GM23248 (cell line): ENCODE data around the gene IFI16. TPM values are rescaled to one million over a fixed set of nuclear protein-coding genes. Genes with fewer than 3 reads are reported as not detected.
A peak's percentile ranks its signal among the peaks of the same experiment; 100 is the strongest.

Experiments
- DNase-seq: peaks from one replicate; pipeline ENCODE4 v3.0.0-alpha.2; 2015
- H2AFZ ChIP-seq: fragments of 200-600 bp; sonication (generic); 2 replicates; pipeline ENCODE4 v1.6.1; 2016; ENCODE audit warnings: antibody characterized with exemption
- H3F3A ChIP-seq: fragments of 200-600 bp; sonication (generic); 2 replicates; pipeline ENCODE4 v1.6.1; 2016; ENCODE audit warnings: mild to moderate bottlenecking, antibody characterized with exemption, mixed run types; ENCODE audit not compliant: insufficient read depth
- H3K27ac ChIP-seq: fragments of 200-600 bp; sonication (generic); 2 replicates; pipeline ENCODE4 v1.5.1; 2016; ENCODE audit warnings: mild to moderate bottlenecking
- H3K27me3 ChIP-seq: fragments of 200-600 bp; sonication (generic); replicated peaks from 2 replicates; pipeline ENCODE4 v1.6.1; 2016; ENCODE audit warnings: mild to moderate bottlenecking; ENCODE audit not compliant: insufficient read depth
- H3K36me3 ChIP-seq: fragments of 200-600 bp; sonication (generic); 2 replicates; pipeline ENCODE4 v1.6.1; 2016; ENCODE audit warnings: low read depth, mild to moderate bottlenecking
- H3K4me1 ChIP-seq: fragments of 200-600 bp; sonication (generic); 2 replicates; pipeline ENCODE4 v1.6.1; 2016; ENCODE audit warnings: mild to moderate bottlenecking; ENCODE audit not compliant: insufficient read depth
- H3K4me2 ChIP-seq: fragments of 200-600 bp; sonication (generic); one replicate; pipeline ENCODE4 v1.6.1; 2016; ENCODE audit warnings: mild to moderate bottlenecking; ENCODE audit not compliant: unreplicated experiment
- H3K4me3 ChIP-seq: fragments of 200-600 bp; sonication (generic); 2 replicates; pipeline ENCODE4 v1.5.1; 2016; ENCODE audit warnings: mild to moderate bottlenecking
- H3K79me2 ChIP-seq: fragments of 200-600 bp; sonication (generic); 2 replicates; pipeline ENCODE4 v1.6.1; 2016; ENCODE audit warnings: mild to moderate bottlenecking; ENCODE audit not compliant: insufficient read depth
- H3K9ac ChIP-seq: fragments of 200-600 bp; sonication (generic); 2 replicates; pipeline ENCODE4 v1.6.1; 2016; ENCODE audit warnings: mild to moderate bottlenecking
- H3K9me2 ChIP-seq: fragments of 200-600 bp; sonication (generic); 2 replicates; pipeline ENCODE4 v1.6.1; 2016; ENCODE audit warnings: mixed run types, mild to moderate bottlenecking, moderate library complexity; ENCODE audit not compliant: insufficient read depth
- H3K9me3 ChIP-seq: fragments of 200-600 bp; sonication (generic); one replicate; pipeline ENCODE4 v1.6.1; 2017; ENCODE audit warnings: low read depth
- H4K20me1 ChIP-seq: fragments of 200-600 bp; sonication (generic); 2 replicates; pipeline ENCODE4 v1.6.0; 2016; ENCODE audit not compliant: insufficient read depth
- EZH2 ChIP-seq: fragments of 200-600 bp; sonication (generic); IDR thresholded peaks from 2 replicates; pipeline ENCODE4 v1.6.1; 2018; ENCODE audit warnings: antibody characterized with exemption, mild to moderate bottlenecking; ENCODE audit not compliant: insufficient read depth, poor library complexity, severe bottlenecking
- EZH2phosphoT487 ChIP-seq: fragments of 200-600 bp; sonication (generic); IDR thresholded peaks from 2 replicates; pipeline ENCODE4 v1.6.1; 2018; ENCODE audit warnings: antibody characterized with exemption, moderate library complexity, mild to moderate bottlenecking, low read depth; ENCODE audit not compliant: insufficient read depth
- WGBS, 2 experiments: methylation state at CpG; one replicate each; pipeline ENCODE4 v1.1.6; 2015 to 2017; ENCODE audit warnings: low lambda C conversion rate in 2 of 2, low coverage in 1 of 2; ENCODE audit errors: missing lambda C conversion rate in 2 of 2; 5-methylcytosine and 5-hydroxymethylcytosine counted together
- in situ Hi-C: fragments of 300-500 bp; cut with MboI; formaldehyde crosslinking; loops from 2 replicates; pipeline ENCODE4 v1.15.0; 2020
- polyA plus RNA-seq: library from polyadenylated mRNA; unstranded; fragments of >200 nt; fragmentation: Nextera tagmentation; extraction: Ambion mirVana; gene quantifications from 2 replicates; pipeline ENCODE4 v1.2.1, GENCODE V29; 2016
- total RNA-seq: library from RNA; depleted of rRNA; stranded (reverse); fragments of >200 nt; shearing (Covaris generic); gene quantifications from 2 replicates; pipeline ENCODE4 v1.2.3, GENCODE V29; 2014

IFI16 gene
- total and polyA plus RNA-seq, 2 experiments from 2014 or later, result 36.4 to 88.9 TPM

GRCh38 chr1:159091180-159091560, 81.5 kb downstream of the IFI16 start:
- H3K9me3 ChIP-seq, result no peaks in the 10 kb centered on the region
- H3F3A ChIP-seq, result peaks cover 47% of the 10 kb centered on the region
- H3K4me1 ChIP-seq, result peaks cover 55% of the 10 kb centered on the region
- in situ Hi-C loops, result no loop called here
- H4K20me1 ChIP-seq, result no peaks in the 10 kb centered on the region
- TF ChIP-seq EZH2, result no peak
- no peak for TF ChIP-seq EZH2phosphoT487
- H3K79me2 ChIP-seq, result no peaks in the 10 kb centered on the region
- no peaks in the 10 kb centered on the region for H3K27me3 ChIP-seq
- no peak overlapping the region for H2AFZ ChIP-seq
- H3K27ac ChIP-seq, result peak overlapping the region; percentile 78
- peak overlapping the region; percentile 71 for H3K4me2 ChIP-seq
- 51 to 58% methylated on average over 2 of the region's 2 CpGs for WGBS, 2 experiments
- H3K9ac ChIP-seq, result no peak overlapping the region
- DNase-seq, result peak; percentile 24
- peak overlapping the region; percentile 39 for H3K4me3 ChIP-seq
- no peaks in the 10 kb centered on the region for H3K9me2 ChIP-seq
- H3K36me3 ChIP-seq, result no peaks in the 10 kb centered on the region

DNA sequence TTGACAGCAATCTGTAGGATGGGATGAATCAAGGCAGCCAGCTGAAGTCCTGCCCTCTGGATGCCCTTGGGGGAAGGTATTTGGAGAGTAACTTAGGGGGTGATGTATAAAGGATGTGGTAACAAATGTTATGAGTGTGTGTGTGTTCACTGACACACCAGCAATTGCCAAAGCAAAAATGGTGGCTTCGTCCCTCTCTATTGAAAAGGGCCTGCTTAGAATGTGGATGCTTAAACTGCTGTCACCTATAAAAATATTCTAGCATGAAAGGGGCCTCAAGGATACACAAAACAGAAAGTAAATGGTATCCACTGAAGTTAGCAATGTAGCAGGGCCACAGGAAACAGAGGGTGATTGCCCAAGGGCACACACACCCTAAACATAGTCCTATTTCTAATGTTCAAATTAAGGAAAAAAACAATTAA, 81.9 kb downstream of the IFI16 start:
- H3K79me2 ChIP-seq, result no peaks in the 10 kb centered on the region
- in situ Hi-C loops, result no loop called here
- peaks cover 55% of the 10 kb centered on the region for H3K4me1 ChIP-seq
- 14 to 22% methylated on average over 1 of the region's 1 CpG for WGBS, 2 experiments
- TF ChIP-seq EZH2, result no peak
- no peak for TF ChIP-seq EZH2phosphoT487
- no peak overlapping the region for H2AFZ ChIP-seq
- no peaks in the 10 kb centered on the region for H3K9me3 ChIP-seq
- peak overlapping the region; percentile 78 for H3K27ac ChIP-seq
- H3K9me2 ChIP-seq, result no peaks in the 10 kb centered on the region
- no peaks in the 10 kb centered on the region for H3K27me3 ChIP-seq
- H3F3A ChIP-seq, result peaks cover 47% of the 10 kb centered on the region
- peak overlapping the region; percentile 39 for H3K4me3 ChIP-seq
- DNase-seq, result peak; percentile 63
- H3K36me3 ChIP-seq, result no peaks in the 10 kb centered on the region
- H4K20me1 ChIP-seq, result no peaks in the 10 kb centered on the region
- H3K9ac ChIP-seq, result peak overlapping the region; percentile 32
- H3K4me2 ChIP-seq, result peak overlapping the region; percentile 71

GRCh38 chr1:159092036-159092760, 82.5 kb downstream of the IFI16 start:
- H3K27me3 ChIP-seq, result no peaks in the 10 kb centered on the region
- peaks cover 55% of the 10 kb centered on the region for H3K4me1 ChIP-seq
- no peaks in the 10 kb centered on the region for H3K9me2 ChIP-seq
- H3K79me2 ChIP-seq, result no peaks in the 10 kb centered on the region
- peaks cover 47% of the 10 kb centered on the region for H3F3A ChIP-seq
- H3K9ac ChIP-seq, result peak overlapping the region; percentile 32
- DNase-seq, result peak; percentile 84
- 48 to 62% methylated on average over 3 of the region's 3 CpGs for WGBS, 2 experiments
- H3K4me3 ChIP-seq, result peak overlapping the region; percentile 39
- H3K27ac ChIP-seq, result peak overlapping the region; percentile 78
- H3K36me3 ChIP-seq, result no peaks in the 10 kb centered on the region
- H3K4me2 ChIP-seq, result peak overlapping the region; percentile 71
- no peak for TF ChIP-seq EZH2phosphoT487
- no peak for TF ChIP-seq EZH2
- no peaks in the 10 kb centered on the region for H4K20me1 ChIP-seq
- H3K9me3 ChIP-seq, result no peaks in the 10 kb centered on the region
- in situ Hi-C loops, result no loop called here
- 0 out of 2 replicates have a peak overlapping the region, but pooled peaks have one; percentile 24 for H2AFZ ChIP-seq

DNA sequence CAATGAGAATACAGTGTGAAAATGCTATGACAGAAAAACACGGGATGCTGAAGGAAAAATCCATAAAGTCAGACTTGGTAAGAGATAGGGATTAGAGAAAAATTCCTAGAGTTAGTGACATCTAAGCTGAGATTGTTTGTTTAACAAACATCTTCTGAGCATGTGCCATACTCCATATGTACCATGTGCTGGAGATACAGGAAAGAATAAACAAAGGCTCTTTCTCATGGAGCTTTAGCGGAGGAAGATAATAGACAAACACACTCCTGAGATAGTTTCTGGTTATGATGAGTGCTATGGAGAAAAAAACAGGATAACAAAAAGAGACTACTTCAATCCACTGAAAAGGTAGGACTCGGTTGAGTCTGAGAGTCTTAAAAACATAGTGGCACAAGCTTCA, 88.9 kb downstream of the IFI16 start:
- Histone ChIP-seq H3F3A (0 out of 2 replicates have a peak, but pooled peaks cover 4% of the 10 kb centered on the region), H3K9me2 (no peaks in the 10 kb centered on the region), H3K9me3 (no peaks in the 10 kb centered on the region), H3K4me3 (no peak overlapping the region), H3K36me3 (no peaks in the 10 kb centered on the region), H3K79me2 (no peaks in the 10 kb centered on the region), H4K20me1 (no peaks in the 10 kb centered on the region), H3K27me3 (no peaks in the 10 kb centered on the region), H3K27ac (no peak overlapping the region), H3K4me1 (peaks cover 3% of the 10 kb centered on the region; the same call in 1 of the 2 replicates), H2AFZ (no peak overlapping the region), H3K4me2 (no peak overlapping the region), H3K9ac (no peak overlapping the region)
- in situ Hi-C loops, result no loop called here
- no peak for DNase-seq
- WGBS, 2 experiments, result 83 to 89% methylated on average over 3 of the region's 3 CpGs
- TF ChIP-seq EZH2 (no peak), EZH2phosphoT487 (no peak)
